ENCODE measurements around the gene CELF1.

The CELF1 gene

DNA sequence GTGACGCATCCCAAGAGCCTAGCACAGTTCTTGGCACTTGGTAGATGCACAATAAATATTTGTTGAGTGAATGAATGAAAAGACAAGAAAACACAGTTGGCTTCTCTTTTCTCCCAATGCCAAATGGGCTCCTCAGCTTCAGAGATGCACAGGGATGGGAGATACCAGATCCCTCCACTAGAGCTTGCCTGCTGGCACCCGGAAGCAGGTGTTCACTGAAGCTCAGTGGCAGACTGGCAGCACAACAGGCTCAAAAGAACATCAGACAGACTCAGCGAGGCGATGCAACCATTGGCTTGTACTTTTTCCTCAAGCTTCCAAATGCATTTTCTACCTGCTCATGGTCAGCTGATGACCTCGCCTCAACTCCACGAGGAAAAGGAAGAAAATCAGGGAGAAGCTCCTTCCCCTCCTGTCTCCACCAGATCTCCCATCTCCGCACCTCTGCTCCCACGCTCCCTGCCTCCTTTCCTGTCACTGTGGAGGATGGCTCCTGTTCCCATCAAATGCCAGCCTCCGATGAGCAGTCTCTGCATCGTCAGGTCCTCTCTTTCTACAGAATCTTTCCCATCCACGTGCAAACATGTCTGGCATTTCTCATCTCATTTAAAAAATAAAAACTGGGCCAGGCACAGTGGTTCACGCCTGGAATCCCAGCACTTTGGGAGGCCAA is 109.8 kb downstream of the CELF1 start:
- DNase-seq, result peak; percentile 60

DNA sequence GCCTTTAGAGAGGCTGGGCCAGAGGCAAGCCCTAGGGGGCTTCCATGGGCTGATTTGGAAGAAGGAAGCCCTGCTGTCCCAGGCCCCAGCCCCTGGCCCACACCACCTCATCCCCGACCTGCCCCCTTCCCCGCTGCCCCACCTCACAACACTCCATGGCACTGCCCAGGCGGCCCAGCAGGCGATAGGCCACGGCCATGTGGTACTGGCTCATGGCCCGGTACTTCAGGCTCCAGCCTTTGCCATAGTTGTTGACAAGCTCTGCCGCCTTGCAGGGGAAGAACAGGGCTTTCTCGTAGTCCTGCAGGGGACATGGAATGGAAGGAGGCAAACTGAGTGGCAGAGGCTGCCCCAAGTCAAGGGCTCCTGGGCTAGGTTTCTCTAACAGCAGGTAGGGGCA is 110.4 kb downstream of the CELF1 start:
- no peak for DNase-seq

DNA sequence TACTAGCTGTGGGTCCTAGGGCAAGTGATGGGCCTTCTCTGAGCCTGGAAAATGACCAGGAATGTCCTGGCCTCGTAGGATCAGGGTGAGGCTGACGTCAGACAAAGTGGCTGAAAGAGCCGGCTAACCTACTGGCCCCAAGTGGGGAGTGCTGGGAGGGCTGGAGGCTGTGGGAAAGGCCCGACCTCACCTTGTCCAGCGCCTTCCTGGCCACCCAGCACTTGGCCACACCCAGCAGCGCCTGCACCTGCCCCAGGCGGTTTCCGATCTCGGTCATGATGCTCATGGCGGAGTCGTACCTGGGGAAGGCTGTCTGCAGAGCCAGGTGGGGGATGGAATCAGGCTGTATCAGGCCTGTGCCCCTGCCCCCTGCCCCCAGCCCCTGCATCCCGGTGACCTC is 111.5 kb downstream of the CELF1 start:
- no peak for DNase-seq

DNA sequence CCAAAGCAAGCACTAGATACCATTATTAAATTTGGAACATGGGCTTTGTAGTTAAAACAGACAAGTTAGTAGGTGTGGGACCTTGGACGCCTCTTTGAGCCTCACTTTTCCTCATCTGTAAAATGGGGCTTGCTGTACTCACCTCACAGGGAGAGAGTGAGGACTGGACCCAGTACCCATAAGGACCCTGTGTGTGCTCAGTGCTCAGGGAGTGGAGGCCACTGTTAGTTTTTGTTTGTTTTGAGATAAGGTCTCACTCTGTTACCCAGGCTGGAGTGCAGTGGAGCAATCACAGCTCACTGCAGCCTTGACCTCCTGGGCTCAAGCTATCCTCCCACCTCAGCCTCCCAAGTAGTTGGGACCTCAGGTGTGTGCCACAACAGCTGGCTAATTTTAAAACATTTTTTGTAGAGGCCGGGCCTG is 112.9 kb downstream of the CELF1 start:
- no peak for DNase-seq

DNA sequence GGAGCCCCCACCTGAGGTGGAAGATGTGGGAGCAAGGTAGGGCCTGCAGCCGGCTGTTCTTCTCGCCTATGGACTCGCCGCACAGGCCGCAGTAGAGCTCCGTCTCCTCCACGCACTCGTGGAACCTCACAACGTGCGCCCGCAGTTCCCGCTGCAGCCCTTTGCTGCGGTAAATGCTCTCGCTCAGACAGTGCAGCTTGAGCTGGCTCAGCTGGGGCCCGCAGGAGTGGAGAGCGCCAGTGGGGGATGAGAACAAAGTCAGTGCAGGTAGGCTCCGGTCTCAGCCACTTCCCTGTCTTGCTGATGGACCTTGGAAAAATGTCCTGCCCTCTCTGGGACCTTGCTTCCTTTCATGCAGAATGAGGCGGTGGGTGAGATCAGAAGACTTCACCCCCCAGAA is 114.2 kb downstream of the CELF1 start:
- no peak for DNase-seq

DNA sequence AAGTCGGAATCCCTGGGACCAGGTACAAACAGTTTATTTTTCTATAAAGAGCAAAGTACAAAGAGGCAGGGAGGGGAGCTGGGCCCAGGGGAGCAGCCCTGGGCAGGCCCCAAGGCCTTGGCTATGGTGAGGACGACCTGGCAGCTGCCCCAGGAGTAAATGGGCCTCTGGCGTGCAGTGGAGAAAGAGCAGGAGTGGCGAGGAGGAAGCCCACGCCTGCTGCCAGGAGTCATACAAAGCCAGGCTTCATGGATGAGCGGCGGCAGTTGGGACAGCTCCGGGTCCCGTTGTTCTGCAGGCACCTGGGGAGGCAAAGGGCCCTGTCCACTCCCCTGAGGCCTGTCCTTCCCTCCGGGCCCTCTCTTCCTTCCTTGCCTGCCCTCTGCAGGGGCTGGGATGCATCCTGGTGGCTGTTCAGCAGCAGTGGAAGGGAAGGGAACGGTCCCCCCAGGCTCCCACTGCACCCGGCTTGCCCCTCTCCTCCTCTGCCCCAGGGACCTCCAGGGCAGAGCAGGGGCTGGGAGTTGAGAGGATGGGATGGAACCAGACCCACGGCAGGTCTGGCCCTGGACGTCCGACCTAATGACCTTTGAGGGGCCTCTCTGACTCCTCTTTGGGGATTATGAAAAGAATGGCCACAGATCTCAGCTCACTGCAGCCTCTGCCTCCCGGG is 115.0 kb downstream of the CELF1 start:
- no peak for DNase-seq

DNA sequence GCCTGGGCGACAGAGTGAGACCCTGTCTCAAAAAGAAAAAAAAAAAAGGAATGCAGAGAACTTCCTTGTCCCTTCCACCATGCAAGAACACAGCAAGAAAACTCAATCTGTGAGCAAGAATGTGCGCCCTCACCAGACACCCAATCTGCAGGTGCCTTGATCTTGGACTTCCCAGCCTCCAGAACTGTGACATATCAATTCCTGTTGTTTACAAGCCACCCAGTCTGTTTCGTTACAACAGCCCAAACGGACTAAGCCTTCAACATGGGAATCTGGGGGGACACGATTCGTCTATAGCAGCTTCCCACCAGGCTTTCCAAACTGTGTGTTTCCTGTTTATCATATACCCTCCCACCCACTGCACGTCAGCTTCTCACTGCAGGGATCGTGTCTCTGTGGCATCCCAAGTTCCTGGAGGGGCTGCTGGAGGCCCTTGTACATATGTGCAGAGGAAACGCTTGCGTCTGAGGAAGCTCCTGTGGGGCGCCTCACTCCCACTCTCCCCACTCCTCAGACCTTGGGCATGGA is 115.7 kb downstream of the CELF1 start:
- no peak for DNase-seq

DNA sequence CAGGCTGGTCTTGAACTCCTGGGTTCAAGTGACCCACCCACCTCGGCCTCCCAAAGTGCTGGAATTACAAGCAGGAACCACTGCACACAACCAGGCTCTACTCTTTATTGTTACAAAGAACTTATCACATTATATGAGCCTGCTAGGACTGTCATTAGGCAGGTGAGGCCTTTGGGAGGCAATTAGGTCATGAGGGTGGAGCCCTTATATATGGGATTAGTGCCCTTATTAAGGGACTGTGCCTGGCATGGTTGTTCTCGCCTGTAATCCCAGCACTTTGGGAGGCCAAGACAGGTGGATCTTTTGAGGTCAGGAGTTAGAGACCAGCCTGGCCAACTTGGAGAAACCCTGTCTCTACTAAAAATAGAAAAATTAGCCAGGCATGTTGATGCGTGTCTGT is 116.2 kb downstream of the CELF1 start:
- DNase-seq, result no peak

DNA sequence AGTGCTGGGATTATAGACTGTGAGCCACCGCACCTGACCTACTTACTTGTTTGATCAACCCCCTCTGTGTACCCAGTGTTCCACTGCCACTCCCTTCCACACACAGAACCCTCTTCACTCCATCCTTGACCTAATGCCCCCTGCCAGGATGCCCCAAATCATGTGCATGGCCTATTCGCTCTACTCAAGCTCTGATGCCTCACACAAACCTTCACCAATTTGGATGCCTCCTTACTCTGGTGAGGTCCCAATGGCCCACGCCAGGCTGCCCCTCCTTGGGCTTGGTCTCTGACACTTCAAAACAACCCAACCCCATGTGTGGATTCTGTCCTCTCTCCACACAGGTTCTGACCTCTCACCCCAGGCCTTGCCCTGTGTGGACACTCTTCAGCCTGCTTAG is 117.2 kb downstream of the CELF1 start:
- no peak for DNase-seq

DNA sequence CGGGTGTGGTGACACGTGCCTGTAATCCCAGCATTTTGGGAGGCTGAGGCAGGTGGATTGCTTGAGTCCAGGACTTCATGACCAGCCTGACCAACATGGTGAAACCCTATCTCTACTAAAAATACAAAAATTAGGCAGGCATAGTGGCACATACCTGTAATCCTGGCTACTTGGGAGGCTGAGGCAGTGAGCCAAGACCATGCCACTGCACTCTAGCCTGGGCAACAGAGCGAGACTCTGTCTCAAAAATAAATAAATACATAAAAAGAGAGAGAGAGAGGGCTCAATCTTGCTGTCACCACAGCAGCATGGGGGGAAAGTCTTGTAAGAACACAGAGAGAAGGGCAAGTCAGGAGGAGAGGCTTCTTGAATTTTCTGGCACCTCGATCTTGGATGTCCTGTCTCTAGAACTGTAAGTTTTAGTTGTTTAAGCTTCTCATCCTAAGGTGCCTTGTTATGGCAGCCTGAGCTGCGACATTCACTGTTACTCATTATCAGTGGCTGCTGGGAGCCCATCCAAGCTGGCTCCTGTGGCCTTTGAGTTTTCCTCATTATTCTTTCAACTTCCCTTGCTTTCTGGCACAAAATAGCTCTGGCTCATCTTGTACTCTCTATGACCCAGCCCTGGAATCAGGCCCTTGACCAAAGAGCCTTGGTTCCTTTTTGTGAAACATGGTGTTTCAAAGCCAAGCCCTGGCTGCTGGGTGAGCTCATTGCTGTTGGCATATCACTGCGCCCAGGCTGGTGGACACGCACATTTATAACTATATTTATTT is 118.7 kb downstream of the CELF1 start:
- DNase-seq, result no peak

DNA sequence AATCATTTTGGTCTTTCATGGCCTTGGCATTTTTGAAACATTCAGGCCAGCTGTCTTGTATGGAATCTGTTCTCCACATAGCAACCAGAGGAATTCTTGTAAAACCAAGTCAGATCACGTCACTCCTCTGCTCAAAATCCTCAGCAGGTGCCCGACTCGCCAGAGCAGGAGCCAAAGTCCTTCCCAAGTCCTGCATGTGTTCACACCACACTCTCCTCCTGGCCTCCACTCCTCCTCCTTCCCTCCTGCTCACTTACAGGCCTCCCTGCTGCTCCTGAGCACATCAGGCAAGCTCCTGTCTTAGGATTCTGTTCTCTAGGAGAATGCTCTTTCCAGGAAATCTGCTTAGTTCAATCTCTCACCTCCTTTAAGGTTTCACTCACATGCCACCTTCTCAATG is 119.8 kb downstream of the CELF1 start:
- no peak for DNase-seq

DNA sequence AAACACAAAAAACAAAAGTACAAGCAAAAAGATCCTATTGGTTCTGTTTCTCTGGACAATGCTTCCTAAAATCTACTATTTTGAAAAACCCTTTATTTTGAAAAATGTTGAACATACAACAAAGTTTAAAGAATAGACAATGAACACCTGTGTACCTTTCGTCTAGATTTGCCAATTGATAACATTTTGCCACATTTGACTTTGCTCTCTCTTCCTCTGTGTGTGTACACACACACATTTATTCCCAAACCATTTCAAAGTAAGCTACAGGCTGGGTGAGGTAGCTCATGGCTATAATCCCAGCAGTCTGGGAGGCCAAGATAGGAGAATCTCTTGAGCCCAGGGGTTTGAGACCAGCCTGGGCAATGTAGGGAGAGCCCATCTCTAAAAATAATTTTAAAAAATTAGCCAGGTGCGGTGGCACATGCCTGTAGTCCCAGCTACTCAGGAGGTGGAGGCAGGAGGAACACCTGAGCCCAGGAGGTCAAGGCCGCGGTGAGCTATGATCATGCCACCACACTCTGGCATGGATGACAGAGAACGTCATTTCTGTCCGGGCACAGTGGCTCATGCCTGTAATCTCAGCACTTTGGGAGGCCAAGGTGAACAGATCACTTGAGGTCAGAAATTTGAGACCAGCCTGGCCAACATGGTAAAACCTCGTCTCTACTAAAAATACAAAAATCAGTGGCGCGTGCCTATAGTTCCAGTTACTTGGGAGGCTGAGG is 121.4 kb downstream of the CELF1 start:
- DNase-seq, result no peak

DNA sequence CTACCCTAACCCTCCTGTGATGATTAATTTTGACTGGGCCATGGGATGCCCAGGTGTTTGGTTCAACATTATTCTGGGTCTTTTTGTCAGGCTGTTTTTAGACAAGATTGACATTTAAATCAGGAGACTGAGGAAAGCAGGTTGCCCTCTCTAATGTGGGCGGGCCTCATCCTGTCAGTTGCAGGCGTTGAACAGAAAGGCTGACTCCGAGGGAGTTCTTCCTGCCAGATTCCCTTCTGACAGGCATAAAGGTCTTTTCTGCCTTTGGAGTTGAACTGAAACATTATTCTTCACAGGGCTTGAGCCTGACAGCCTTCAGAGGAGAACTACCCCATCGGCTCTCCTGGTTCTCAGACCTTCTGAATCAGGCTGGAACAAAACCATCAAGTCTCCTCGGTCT is 122.4 kb downstream of the CELF1 start:
- DNase-seq, result no peak

DNA sequence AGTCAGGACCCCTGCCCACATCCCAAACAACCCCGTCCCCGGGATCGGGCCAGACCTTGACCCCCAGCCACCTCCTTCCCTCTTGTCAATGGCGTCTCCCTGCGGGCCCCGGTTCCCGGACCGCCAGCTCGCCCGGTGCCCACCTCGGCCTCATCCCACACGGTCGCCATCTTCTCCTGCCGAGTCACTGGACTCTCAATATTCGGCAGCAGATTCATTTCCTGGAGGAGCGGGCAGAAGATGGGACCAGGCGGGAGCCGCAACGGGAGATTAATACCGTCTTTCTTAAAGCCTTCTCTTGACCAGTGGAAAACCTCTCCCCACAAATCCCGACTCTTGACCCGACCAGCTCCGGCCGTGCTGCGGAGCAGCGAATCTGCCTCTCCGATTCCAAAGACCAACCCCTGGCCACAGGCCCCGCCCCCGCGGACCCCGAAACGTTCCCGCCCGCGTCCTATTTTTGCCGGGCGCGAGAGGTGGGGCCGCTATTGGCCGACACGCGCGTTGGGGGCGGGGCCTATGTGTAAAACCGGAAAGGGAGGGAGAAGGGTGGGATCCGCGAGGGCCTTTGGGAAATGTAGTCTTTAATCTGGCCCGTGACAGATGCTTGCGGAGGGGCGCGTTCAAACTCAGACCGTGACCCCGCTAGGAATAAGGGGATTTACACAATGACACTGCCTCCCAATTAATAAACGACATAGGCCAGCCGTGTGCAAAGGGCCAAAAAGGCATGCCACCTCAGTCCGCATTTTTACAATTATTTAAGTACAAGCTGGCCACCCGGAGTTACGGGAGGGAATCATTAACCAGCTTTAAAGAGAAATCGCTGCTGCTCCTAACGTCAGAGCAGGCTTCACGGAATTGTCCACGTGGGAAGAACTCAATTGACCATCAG is 126.6 kb downstream of the CELF1 start, which contains the start of gene PSMC3:
PSMC3 (minus strand) TSS at position 378 of the 895 bp plus-strand sequence; CDS start at position 218, 160 bp downstream.
- peak; percentile 81 for DNase-seq

DNA sequence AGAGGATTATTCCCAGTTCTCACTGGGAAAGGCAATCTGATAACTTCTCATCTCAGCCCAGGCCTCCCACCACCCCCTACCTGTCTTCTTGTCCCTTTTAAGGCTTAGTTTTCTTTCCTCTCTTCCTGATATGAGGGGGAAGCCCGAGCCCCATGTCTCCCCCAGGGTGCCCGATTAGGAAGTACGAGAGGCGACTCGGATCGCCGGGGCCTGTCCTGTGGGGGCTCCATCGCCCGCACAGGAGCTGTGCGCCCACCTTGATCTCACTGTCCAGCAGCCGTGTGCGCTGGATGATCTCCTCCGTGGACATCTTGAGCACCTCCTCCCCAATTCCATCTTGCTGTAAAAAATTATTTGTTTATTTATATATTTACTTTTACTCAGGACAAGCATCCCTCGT is 127.3 kb downstream of the CELF1 start:
- no peak for DNase-seq

DNA sequence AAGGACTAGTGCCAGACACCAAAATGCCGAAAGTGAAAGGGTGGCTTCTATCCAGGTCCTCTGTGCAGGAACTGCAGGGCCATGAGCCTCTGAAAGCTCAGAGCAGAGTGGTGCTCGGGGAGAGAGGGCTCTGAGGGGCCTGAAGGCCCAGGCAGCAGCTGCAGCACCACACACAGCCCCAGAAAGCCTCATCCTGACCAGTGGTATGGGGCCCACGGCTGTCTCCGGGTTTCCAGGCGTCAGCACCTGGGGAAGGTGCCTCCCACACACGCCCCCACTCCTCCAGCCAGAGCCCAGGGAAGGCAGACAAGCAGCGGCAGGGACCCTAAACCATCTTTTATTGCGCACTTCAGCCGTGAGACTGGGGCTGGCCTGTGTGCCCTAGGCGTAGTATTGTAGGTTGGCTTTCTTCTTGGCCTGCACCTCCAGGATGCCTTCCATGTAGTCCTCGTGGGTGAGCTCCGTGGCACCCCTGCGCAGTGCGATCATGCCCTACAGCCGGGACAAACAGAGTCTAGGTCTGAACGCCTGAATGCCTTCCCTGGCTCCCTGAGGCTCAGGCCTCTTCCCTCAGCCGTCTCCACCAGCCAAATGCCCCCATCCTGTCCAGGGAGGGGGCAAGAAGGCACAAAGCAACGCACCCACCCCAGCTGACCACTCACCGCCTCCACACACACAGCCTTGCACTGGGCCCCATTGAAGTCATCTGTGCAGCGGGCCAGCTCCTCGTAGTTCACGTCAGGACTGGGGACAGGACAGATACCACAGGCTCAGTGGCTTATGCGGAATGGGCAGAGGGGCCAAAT is 134.3 kb downstream of the CELF1 start:
- no peak for DNase-seq

DNA sequence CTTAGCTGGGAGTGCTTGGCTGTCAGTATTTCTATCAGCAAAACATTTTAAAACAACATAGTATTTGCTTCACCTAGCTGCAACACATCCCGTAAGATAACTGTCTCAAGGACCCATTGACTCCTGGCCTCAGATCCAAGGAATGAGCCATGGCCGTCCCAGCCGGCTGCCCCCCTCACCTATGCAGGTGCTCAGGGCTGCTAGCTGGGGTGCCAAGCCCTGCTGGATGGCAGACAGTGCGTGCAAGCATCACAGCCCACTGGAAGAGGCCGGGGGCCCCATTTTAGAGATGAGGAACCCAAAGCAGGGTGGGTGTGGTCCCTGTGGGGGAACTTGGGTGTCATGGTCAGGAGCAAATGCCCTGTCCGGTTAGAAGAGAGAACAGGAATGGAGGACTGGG is 135.2 kb downstream of the CELF1 start:
- DNase-seq, result no peak

DNA sequence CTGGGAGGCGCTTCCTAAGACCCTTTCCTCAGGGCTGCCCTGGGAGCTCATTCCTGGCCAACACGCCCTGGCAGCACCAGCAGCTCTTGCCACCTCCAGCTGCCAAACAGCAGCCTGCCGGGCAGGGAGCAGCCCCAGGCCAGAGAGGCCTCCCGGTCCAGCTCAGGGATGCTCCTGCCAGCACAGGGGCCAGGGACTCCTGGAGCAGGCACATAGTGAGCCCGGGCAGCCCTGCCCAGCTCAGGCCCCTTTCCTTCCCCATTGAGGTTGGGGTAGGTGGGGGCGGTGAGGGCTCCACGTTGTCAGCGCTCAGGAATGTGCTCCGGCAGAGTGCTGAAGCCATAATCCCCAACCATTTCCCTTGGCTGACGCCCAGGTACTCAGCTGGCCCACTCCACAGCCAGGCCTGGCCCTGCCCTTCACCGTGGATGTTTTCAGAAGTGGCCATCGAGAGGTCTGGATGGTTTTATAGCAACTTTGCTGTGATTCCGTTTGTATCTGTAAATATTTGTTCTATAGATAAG is 136.9 kb downstream of the CELF1 start:
- DNase-seq, result peak; percentile 91

Measured in 8988T (cell line).